T-cell (primary cell): ENCODE results near the gene DNASE1L1. TPM values are rescaled to one million over a fixed set of nuclear protein-coding genes. Genes with fewer than 3 reads are reported as not detected.

Source experiments
- total RNA-seq, 35 experiments: library from RNA in 6 of 35; stranded (reverse) in 6 of 35; fragments of 120-200 nt in 1 of 35; gene quantifications; one replicate each; pipeline versions ENCODE4 v1.2.1 to v1.2.4 and lab custom pipeline; 2013 to 2026

The DNASE1L1 gene
- total RNA-seq, 5 donors from 2014 or later (not counting 1 experiment from before 2014, with no cell fraction given): 22.6 to 31.3 (median 25.5) TPM

Other genes starting within 250 kb of the DNASE1L1 start
- gene OPN1MW, start 226.7 kb downstream of the DNASE1L1 start, total RNA-seq: not detected
- not detected for gene OPN1MW2, start 189.5 kb downstream of the DNASE1L1 start, total RNA-seq
- gene OPN1MW3, start 151.7 kb downstream of the DNASE1L1 start, total RNA-seq: not detected
- not detected for gene TEX28, start 114.1 kb downstream of the DNASE1L1 start, total RNA-seq
- 1 to 10 TPM in 4 of 5 donors, under 1 TPM in 1; 0.60 to 5.5 (median 1.3) TPM for gene TKTL1, start 113.5 kb downstream of the DNASE1L1 start, total RNA-seq
- 1,000 to 10,000 TPM in 4 of 5 donors, 100 to 1,000 TPM in 1; 893 to 1,483 (median 1,268) TPM for gene FLNA, start 34.6 kb downstream of the DNASE1L1 start, total RNA-seq
- 100 to 1,000 TPM in 2 of 5 donors, 10 to 100 TPM in 3; 73.4 to 136 (median 80.4) TPM for gene EMD, start 30.0 kb downstream of the DNASE1L1 start, total RNA-seq
- gene RPL10, start 10.9 kb downstream of the DNASE1L1 start, total RNA-seq: 1,000 to 10,000 TPM; 5,175 to 6,006 (median 5,765) TPM
- 100 to 1,000 TPM in 3 of 5 donors, 10 to 100 TPM in 2; 89.8 to 144 (median 129) TPM for gene TAFAZZIN, start 2.3 kb upstream of the DNASE1L1 start, total RNA-seq
- gene ATP6AP1, start 19.4 kb upstream of the DNASE1L1 start, total RNA-seq: 10 to 100 TPM; 37.9 to 56.8 (median 53.6) TPM
- 100 to 1,000 TPM; 117 to 208 (median 182) TPM for gene GDI1, start 27.9 kb upstream of the DNASE1L1 start, total RNA-seq
- 10 to 100 TPM; 34.9 to 60.5 (median 51.9) TPM for gene FAM50A, start 34.9 kb upstream of the DNASE1L1 start, total RNA-seq
- 10 to 100 TPM; 48.1 to 87.0 (median 72.9) TPM for gene PLXNA3, start 49.0 kb upstream of the DNASE1L1 start, total RNA-seq
- gene LAGE3, start 70.0 kb upstream of the DNASE1L1 start, total RNA-seq: 10 to 100 TPM; 12.7 to 25.4 (median 23.5) TPM
- 10 to 100 TPM; 13.1 to 44.1 (median 39.6) TPM for gene UBL4A, start 77.4 kb upstream of the DNASE1L1 start, total RNA-seq
- 10 to 100 TPM; 15.6 to 31.3 (median 25.9) TPM for gene SLC10A3, start 81.4 kb upstream of the DNASE1L1 start, total RNA-seq
- 10 to 100 TPM; 33.9 to 67.6 (median 57.8) TPM for gene FAM3A, start 107.0 kb upstream of the DNASE1L1 start, total RNA-seq
- gene G6PD, start 137.6 kb upstream of the DNASE1L1 start, total RNA-seq: 10 to 100 TPM; 46.0 to 59.5 (median 52.4) TPM
- gene IKBKG, start 138.4 kb upstream of the DNASE1L1 start, total RNA-seq: 10 to 100 TPM; 32.4 to 59.1 (median 54.0) TPM
- gene CTAG1A, start 175.9 kb upstream of the DNASE1L1 start, total RNA-seq: not detected
- gene CTAG1B, start 210.0 kb upstream of the DNASE1L1 start, total RNA-seq: not detected
- 1 to 10 TPM in 1 of 5 donors, not detected in 4; 3.4 TPM for gene CTAG2, start 244.3 kb upstream of the DNASE1L1 start, total RNA-seq